Stimulated activated CD4-positive, alpha-beta T cell treated with anti-CD3 and anti-CD28 coated beads, Interleukin-2, amount 100 ng/mL, for 48 hours (primary cell): ENCODE measurements around the gene QKI.
A peak's percentile ranks its signal among the peaks of the same experiment; 100 is the strongest.
"Not testable (repeated sequence)": the region's sequence is repeated elsewhere in the genome, so short reads cannot be mapped to it uniquely, and the experiment has no call there.

Source experiments
- DNase-seq, 2 donors: peaks; one replicate each; pipeline ENCODE4 v3.0.0-alpha.2; 2020

Gene QKI

DNA sequence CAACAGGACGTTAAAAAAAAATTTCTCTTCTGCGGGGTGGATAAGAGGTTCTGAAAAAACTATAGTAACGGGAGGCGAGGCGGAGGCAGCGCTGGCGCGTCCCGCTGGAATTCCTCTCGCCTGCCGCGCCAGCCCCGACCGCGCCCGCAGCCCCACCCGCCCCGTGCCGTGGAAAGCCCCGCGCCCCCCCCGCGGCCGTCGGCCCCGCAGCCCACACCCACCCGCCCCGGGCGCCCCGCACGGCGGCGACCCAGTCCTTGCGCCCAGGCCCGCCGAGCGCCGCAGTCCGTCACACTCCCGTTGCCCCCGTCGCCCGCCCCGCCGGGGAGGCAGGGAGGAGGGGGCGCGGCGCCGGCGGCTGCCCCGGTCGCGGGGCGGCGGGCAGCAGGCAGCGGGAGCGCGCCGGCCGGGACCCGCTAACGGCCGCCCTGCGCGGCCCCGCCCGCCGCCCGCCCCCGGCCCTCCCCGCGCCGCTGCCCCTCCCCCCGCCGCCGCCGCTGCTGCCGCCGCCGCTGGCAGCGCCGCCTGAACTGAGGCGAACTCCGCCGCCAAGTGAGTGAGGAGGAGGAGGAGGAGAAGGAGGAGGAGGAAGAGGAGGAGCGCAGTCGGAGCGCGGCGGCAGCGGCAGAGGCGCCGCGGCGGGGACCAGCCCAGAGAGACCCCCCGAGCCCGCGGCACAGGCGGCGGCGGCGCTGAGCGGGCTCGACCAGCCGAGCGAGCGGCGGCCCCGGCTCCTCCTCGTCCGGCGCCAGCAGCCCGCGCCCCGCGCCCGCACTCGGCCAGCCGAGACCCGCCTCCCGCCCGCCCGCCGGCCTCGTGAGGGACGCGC is at the start of gene QKI:
Gene QKI (plus strand): TSS at position 602 of the 829 bp plus-strand sequence. CDS start 476 bp downstream, outside the sequence.
- peak; percentile 65 to 69 for DNase-seq

GRCh38 chr6:163366288-163366687 is 48.2 kb upstream of the QKI start:
- no peak for DNase-seq

DNA sequence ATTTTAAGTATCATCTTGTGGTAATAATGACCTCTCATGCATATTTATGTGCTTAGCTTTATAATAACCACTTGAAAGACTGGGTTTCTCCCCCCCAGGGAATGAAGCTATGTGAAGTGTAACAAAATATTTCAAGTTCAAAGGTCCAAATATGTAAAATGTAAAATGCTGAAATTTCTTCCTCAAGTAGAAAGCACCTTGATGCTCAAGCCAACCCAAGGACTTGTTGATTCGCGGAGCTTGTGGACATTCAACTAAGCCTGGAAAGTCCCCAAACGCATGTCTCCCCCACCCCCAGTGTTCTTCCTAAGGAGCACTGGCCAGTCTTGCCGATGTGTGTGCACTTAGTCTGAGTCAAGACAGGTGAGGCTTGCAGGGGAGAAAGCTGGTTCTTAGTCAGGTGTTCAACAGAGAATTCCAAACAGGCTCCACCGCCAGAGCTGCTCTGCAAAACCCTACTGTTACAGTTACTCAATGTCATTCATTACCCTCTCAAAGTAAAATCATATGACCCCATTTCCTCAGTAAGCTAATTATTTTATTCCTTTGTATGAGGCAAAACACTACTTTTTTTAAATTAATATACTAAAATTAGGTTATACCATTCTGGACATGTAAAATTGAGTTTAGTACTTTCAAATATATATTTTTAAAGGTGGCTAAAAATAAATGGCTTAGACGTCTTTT is 46.9 kb upstream of the QKI start:
- DNase-seq = no peak

- no peak for DNase-seq
Observed at GRCh38 chr6:163369141-163369540, 45.4 kb upstream of the QKI start.

DNA sequence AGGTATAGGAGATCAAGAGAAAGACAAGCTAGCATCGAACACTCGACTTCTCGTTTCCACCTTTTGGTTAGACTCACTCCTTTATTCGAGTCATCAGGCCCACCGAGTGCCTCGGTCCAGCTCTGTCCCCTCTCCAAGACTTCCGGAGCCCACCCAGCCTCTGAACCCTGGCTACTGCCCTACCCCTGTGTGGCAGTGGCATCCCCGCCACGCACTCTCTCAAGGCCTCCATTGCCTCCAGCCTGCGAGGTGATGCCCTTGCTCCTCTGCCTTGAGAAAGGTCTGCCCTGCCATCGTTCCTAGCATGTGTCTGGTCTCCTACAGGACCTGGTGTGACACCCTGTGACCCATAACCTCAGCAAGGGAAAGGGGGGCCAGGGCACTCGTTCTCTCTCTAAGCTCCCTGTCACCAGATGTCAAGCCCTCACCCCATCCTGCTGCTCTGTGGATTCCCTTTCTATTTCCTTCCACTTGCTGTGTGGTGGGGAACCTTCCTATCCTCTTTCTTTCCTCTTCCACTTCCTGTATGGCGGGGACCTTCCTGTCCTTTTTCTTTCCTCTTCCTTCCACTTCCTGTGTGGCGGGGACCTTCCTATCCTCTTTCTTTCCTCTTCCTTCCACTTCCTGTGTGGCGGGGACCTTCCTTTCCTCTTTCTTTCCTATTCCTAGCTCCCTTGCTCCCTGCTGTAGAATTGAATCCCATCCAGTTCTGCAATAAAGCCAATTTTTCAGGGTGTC is 44.7 kb upstream of the QKI start:
- DNase-seq = no peak

DNA sequence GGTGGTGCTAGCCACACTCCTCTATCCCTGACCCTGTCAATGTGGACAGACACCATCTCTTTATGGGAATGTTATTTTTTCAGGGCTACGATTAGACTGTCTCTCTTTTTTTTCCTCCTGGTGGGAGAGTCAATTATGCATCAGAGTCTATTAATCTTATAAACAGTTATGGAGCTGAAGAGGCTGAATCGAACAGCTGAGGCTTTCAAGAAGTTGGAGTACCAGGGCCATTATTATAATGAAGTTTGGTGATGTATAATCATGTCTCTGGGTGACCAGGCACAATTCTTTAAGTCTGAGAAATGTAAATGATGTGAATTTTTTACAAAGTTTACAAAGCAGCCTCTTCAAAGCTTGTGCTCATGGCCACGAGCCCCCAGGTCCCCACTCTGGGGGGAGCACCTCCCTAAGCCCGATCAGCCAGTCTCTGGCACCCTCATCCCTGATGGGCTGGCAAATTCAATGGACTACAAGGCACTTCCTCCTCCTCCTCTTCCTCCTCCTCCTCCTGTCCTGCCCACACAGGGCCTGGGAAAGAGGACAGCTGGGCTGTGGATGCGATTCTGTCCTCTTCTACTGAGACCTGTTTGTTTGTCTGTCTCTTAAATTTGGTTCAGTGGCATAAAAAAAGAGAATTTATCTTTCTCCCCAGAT is 43.9 kb upstream of the QKI start:
- no peak for DNase-seq

DNA sequence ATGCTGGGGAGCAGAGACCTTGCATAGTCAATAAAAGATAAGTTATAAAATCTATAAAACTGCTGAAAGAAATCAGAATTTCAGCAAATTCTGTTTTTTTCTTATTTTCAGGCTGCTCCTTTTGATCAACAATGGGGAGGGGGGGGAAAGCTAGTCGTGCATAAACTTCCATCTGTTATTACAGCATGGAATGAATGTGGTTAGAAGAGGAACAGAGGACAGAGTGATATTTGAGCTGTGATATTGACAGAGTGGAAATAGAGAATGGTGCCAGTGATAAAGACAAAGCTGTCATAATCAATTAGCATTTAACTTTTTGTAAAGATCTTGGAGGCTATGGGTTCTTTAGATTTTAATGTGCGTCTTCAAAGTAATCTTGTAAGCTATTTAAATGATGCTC is 43.4 kb upstream of the QKI start:
- no peak for DNase-seq

DNA sequence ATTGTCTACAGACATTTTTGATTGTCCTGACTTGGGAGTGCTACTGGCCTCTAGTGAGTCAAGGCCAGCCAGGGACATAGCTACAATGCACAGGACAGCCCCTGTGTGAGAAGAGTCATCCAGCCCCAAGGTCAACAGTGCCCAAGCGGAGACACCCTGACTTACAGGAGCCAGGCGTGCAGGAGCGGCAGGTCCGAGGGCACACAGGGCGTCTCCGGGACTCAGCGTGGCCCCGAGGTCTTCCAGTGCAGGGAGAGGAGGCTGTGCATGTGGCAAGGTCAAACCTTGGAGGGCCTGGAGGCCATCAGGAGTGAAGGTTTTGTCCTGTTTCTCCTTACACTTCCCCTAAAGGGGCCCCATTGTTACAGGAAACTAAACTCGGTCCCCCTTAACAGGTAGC is 41.3 kb upstream of the QKI start:
- DNase-seq = no peak

DNA sequence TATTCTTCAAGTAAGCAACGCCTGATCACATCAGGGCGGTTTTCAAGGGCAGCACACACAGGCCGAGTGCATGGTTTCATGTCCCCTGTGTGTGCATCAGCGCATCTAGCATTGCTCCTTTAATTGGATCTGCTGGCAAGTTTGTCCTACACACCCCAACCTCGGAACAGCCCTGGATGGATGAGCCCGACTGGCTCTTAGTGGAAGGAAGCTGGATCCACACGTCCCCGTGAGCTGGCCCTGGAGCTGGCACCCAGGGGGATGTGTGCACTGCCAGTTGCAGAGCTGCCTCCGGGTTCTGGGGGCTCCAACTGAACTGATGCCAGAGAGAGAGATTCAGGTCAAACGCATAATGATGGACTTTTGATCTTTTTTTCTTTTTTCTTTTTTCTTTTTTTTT is 39.2 kb upstream of the QKI start:
- DNase-seq = no peak

- no peak for DNase-seq
Observed at GRCh38 chr6:163376187-163376586, 38.3 kb upstream of the QKI start.

GRCh38 chr6:163377561-163377960 is 37.0 kb upstream of the QKI start:
- no peak for DNase-seq

- DNase-seq = no peak
Observed at GRCh38 chr6:163380216-163380615, 34.3 kb upstream of the QKI start.

DNA sequence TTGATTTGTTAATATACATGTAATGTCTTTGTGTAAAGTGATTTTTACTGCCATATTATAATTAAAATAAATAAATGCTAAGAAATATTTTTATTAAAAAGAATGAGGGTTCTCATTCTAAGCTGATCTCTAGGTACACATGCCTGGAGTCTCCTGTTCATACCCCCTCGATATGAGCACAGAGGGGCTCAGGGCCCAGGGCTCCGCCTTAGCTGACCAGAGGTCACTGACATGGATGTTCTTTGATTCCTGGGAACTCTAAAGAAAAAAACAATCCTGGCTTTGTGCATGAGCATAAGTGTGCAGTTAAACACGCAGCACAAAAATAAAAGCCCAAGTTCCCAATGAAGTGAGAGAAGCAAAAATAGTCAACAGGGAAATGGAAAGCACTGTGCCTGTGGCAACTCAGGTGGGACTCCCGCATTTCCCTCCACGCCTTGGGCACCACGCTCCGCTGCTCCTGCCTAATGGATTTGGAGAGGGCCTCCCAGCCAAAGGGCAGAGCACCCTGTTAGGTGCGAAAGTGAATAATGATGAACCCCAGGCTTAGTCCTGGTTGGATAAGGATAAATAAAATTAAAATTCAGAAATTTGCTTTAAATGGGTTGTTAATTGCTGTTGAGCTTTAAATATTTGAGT is 33.3 kb upstream of the QKI start:
- DNase-seq = no peak

DNA sequence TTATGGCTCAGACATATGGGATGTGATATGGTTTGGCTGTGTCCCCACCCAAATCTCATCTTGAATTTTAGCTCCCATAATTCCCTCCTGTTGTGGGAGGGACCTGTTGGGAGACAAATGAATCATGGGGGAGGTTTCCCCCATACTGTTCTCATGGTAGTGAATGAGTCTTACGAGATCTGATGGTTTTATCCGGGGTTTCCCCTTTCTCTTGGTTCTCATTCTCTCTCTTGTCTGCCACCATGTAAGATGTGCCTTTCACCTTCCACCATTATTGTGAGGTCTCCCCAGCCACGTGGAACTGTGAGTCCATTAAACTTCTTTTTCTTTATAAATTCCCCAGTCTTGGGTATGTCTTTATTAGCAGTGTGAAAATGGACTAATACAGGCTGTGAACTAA is 31.1 kb upstream of the QKI start:
- not testable (repeated sequence) for DNase-seq

GRCh38 chr6:163383912-163384311 is 30.6 kb upstream of the QKI start:
- DNase-seq = no peak

DNA sequence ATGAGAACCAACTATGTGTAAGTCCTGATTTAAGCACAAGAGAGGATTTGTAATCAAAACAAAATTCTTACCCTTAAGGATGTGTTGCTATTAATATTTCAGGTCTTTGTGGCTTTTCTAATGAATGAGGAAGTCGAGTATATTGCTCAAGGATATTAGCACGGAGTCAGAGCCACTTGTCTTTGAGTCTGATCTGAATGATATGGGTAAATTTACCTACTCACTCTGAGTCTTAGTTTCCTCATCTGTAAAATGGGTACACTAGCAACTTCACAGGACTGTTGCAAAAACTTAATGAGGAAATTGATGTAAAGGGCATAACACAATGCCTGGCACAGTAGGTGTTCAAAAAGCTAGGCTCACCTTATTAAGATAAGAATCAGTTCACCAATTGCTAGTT is 30.0 kb upstream of the QKI start:
- no peak for DNase-seq

DNA sequence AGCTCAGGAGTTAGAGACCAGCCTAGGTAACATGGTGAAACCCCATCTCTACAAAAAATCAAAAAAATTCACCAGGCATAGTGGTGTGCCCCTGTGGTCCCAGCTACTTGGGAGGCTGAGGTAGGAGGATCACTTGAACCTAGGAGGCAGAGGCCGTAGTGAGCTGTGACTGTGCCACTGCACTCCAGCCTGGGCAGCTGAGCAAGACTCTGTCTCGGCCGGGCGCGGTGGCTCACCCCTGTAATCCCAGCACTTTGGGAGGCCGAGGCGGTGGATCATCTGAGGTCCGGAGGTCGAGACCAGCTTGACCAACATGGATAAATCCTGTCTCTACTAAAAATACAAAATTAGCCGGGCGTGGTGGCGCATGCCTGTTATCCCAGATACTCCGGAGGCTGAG is 29.0 kb upstream of the QKI start:
- not testable (repeated sequence) for DNase-seq

- no peak for DNase-seq
Observed at GRCh38 chr6:163386329-163386908, 28.1 kb upstream of the QKI start.

- DNase-seq = no peak
Observed at GRCh38 chr6:163387317-163387716, 27.2 kb upstream of the QKI start.

DNA sequence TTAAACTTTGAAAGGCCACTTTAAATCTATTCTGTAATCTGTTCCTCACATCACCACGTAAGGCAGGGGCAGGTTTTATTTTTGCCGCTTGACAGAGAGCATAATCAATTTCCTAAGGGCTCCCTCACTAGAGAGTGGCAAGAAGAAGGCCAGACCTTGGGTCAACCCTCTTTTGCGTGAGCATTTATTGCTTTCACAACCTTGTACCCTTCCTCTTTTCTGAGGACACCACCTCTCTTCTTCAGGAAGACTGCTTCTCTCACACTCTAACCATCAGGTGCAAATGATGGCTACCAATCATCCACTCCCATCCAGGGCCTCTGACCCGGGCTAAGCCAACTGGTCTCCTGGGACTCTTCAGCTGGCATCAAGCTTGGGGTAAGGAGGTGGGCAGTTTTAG is 25.2 kb upstream of the QKI start:
- DNase-seq = no peak

GRCh38 chr6:163390770-163391169 is 23.7 kb upstream of the QKI start:
- no peak for DNase-seq

DNA sequence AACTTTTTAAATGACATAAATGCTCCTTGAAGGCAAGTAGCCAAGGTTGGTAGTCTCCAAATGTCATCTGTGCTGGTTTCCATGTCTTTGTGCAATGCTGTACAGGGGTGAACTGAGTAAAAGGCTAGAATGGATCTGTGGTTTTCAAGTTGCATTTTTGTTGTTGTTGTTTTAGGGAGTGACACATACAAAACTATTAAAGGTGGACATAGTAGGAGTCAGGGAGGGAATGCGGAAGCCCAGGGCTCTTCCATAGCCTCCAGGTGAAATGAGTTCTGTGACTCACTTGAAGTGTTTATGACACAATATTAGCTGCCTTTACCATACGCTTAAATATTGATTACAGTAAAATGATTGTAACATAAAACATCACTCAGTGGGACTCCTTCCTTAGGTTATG is 22.5 kb upstream of the QKI start:
- no peak for DNase-seq
